Measurements from ENCODE around the gene DIP2B.
"Not testable (repeated sequence)": the region's sequence is repeated elsewhere in the genome, so short reads cannot be mapped to it uniquely, and the experiment has no call there.

Gene DIP2B

GRCh38 chr12:50647031-50647430 lies 142.2 kb downstream of the DIP2B start:
- DNase-seq: peak; percentile 22

- no peak for DNase-seq
Measured at GRCh38 chr12:50647479-50647878, 142.7 kb downstream of the DIP2B start.

- no peak for DNase-seq
Measured at GRCh38 chr12:50650285-50650684, 145.5 kb downstream of the DIP2B start.

GRCh38 chr12:50655374-50655921 lies 150.7 kb downstream of the DIP2B start:
- DNase-seq: no peak

- DNase-seq: no peak
Measured at GRCh38 chr12:50659260-50659659, 154.5 kb downstream of the DIP2B start.

GRCh38 chr12:50659690-50660424 lies 155.1 kb downstream of the DIP2B start:
- DNase-seq: no peak

GRCh38 chr12:50660425-50660822 lies 155.6 kb downstream of the DIP2B start:
- no peak for DNase-seq

- DNase-seq: no peak
Measured at GRCh38 chr12:50661300-50662115, 156.7 kb downstream of the DIP2B start.

- no peak for DNase-seq
Measured at GRCh38 chr12:50662116-50662510, 157.3 kb downstream of the DIP2B start.

GRCh38 chr12:50665170-50665569 lies 160.4 kb downstream of the DIP2B start:
- DNase-seq: no peak

- no peak for DNase-seq
Measured at GRCh38 chr12:50665609-50666008, 160.8 kb downstream of the DIP2B start.

GRCh38 chr12:50666023-50666422 lies 161.2 kb downstream of the DIP2B start:
- no peak for DNase-seq

GRCh38 chr12:50672158-50672557 lies 167.4 kb downstream of the DIP2B start:
- no peak for DNase-seq

GRCh38 chr12:50676756-50677155 lies 172.0 kb downstream of the DIP2B start:
- DNase-seq: no peak

- no peak for DNase-seq
Measured at GRCh38 chr12:50677858-50678257, 173.1 kb downstream of the DIP2B start.

- DNase-seq: no peak
Measured at GRCh38 chr12:50678650-50679365, 174.0 kb downstream of the DIP2B start.

- DNase-seq: no peak
Measured at GRCh38 chr12:50679612-50680011, 174.8 kb downstream of the DIP2B start.

- DNase-seq: not testable (repeated sequence)
Measured at GRCh38 chr12:50681064-50681463, 176.3 kb downstream of the DIP2B start.

- DNase-seq: no peak
Measured at GRCh38 chr12:50685641-50686040, 180.9 kb downstream of the DIP2B start.

GRCh38 chr12:50686406-50686805 lies 181.6 kb downstream of the DIP2B start:
- no peak for DNase-seq

GRCh38 chr12:50686976-50687375 lies 182.2 kb downstream of the DIP2B start:
- no peak for DNase-seq

GRCh38 chr12:50689437-50689836 lies 184.7 kb downstream of the DIP2B start:
- no peak for DNase-seq

- no peak for DNase-seq
Measured at GRCh38 chr12:50690925-50691324, 186.1 kb downstream of the DIP2B start.
